IMR-90 (cell line): Measurements from ENCODE around the gene ANXA8. TPM values are rescaled to one million over a fixed set of nuclear protein-coding genes. Genes with fewer than 3 reads are reported as not detected.

ENCODE experiments used
- ATAC-seq: fragments of 200-7000 bp; cut with Tn5 transposase; 2 replicates; pipeline ENCODE4 v1.9.1; 2020; ENCODE audit warnings: low read depth, mild to moderate bottlenecking, moderate library complexity
- BruUV-seq: library from RNA; stranded (reverse); fragments of 400-500 nt; replicated peaks from 2 replicates; lab custom pipeline; 2021; lab: Mats Ljungman, UMichigan
- CTCF ChIA-PET: fragments of 300-600 bp; formaldehyde crosslinking; extraction: SDS; loops from one replicate; lab custom pipeline; 2021; ENCODE audit warnings: antibody characterized with exemption; lab: Yijun Ruan, JAX
- POLR2A ChIA-PET: fragments of 300-600 bp; sonication (Branson Sonifier 250); formaldehyde crosslinking; loops from one replicate; lab custom pipeline; 2022; ENCODE audit warnings: antibody characterized with exemption; ENCODE audit not compliant: unreplicated experiment; lab: Charles Lee
- DNase-seq: peaks from one replicate; pipeline ENCODE4 v3.0.0; 2013
- H2AFZ ChIP-seq: replicated peaks from 2 replicates; pipeline ENCODE3; 2013; ENCODE audit warnings: low read length, mild to moderate bottlenecking; ENCODE audit not compliant: poor library complexity
- H2AK5ac ChIP-seq: 2 replicates; pipeline ENCODE4 v1.6.1; 2013; ENCODE audit warnings: low read depth, low read length, inconsistent platforms
- H2AK9ac ChIP-seq: replicated peaks from 2 replicates; pipeline ENCODE3; 2013; ENCODE audit warnings: mild to moderate bottlenecking, low read depth, low read length, moderate library complexity; ENCODE audit not compliant: poor library complexity
- H2BK120ac ChIP-seq: 2 replicates; pipeline ENCODE4 v1.6.1; 2013; ENCODE audit warnings: low read depth, low read length, inconsistent platforms
- H2BK15ac ChIP-seq: 3 replicates; pipeline ENCODE4 v1.6.1; 2013; ENCODE audit warnings: low read depth, low read length, inconsistent platforms
- H2BK20ac ChIP-seq: 2 replicates; pipeline ENCODE4 v1.6.1; 2013; ENCODE audit warnings: low read depth, mild to moderate bottlenecking, inconsistent platforms, low read length, moderate library complexity
- H2BK5ac ChIP-seq: 2 replicates; pipeline ENCODE4 v1.6.1; 2013; ENCODE audit warnings: mild to moderate bottlenecking, low read depth, low read length, inconsistent platforms; ENCODE audit not compliant: poor library complexity, severe bottlenecking
- H3K14ac ChIP-seq: replicated peaks from 2 replicates; pipeline ENCODE4 v1.6.1; 2013; ENCODE audit warnings: low read depth, low read length, inconsistent platforms
- H3K18ac ChIP-seq: 2 replicates; pipeline ENCODE4 v1.6.1; 2013; ENCODE audit warnings: low read depth, low read length, control low read depth
- H3K23ac ChIP-seq: 2 replicates; pipeline ENCODE4 v1.6.1; 2013; ENCODE audit warnings: low read depth, low read length, inconsistent platforms
- H3K27ac ChIP-seq: 2 replicates; pipeline ENCODE4 v1.5.1; 2013; ENCODE audit warnings: mild to moderate bottlenecking, control low read depth, low read length; ENCODE audit not compliant: insufficient read depth
- H3K27me3 ChIP-seq: 2 replicates; pipeline ENCODE4 v1.6.1; 2013; ENCODE audit warnings: low read length; ENCODE audit not compliant: control insufficient read depth, insufficient read depth
- H3K36me3 ChIP-seq: 2 replicates; pipeline ENCODE4 v1.6.1; 2013; ENCODE audit warnings: low read length, mixed read lengths; ENCODE audit not compliant: control insufficient read depth, insufficient read depth
- H3K4ac ChIP-seq: 2 replicates; pipeline ENCODE4 v1.6.1; 2013; ENCODE audit warnings: low read depth, low read length, inconsistent platforms
- H3K4me1 ChIP-seq: 2 replicates; pipeline ENCODE4 v1.6.1; 2013; ENCODE audit warnings: low read length, mixed read lengths; ENCODE audit not compliant: control insufficient read depth, insufficient read depth
- H3K4me2 ChIP-seq: 2 replicates; pipeline ENCODE4 v1.6.1; 2013; ENCODE audit warnings: low read depth, mild to moderate bottlenecking, control low read depth, low read length, moderate library complexity
- H3K4me3 ChIP-seq: 2 replicates; pipeline ENCODE4 v1.5.1; 2013; ENCODE audit warnings: low read depth, mild to moderate bottlenecking, control low read depth, low read length, moderate library complexity; ENCODE audit not compliant: insufficient read depth
- H3K56ac ChIP-seq: 2 replicates; pipeline ENCODE4 v1.6.1; 2013; ENCODE audit warnings: low read length, inconsistent platforms; ENCODE audit not compliant: insufficient read depth; ENCODE audit errors: extremely low read depth
- H3K79me1 ChIP-seq, 2 experiments: 2 replicates each; pipeline ENCODE4 v1.6.1; 2013; ENCODE audit warnings: low read length in 2 of 2, inconsistent platforms in 1 of 2, low read depth in 1 of 2
- H3K9ac ChIP-seq: 2 replicates; pipeline ENCODE4 v1.6.1; 2013; ENCODE audit warnings: low read depth, low read length, control low read depth
- H3K9me1 ChIP-seq: 2 replicates; pipeline ENCODE4 v1.6.1; 2013; ENCODE audit warnings: low read length, inconsistent platforms; ENCODE audit not compliant: insufficient read depth
- H3K9me3 ChIP-seq: 2 replicates; pipeline ENCODE4 v1.6.1; 2013; ENCODE audit warnings: low read length; ENCODE audit not compliant: control insufficient read depth, insufficient read depth
- H4K20me1 ChIP-seq: 2 replicates; pipeline ENCODE4 v1.6.1; 2013; ENCODE audit warnings: low read length, inconsistent platforms; ENCODE audit not compliant: insufficient read depth
- H4K5ac ChIP-seq: 2 replicates; pipeline ENCODE4 v1.6.1; 2013; ENCODE audit warnings: mild to moderate bottlenecking, low read depth, low read length, control low read depth
- H4K8ac ChIP-seq, 2 experiments: 2 replicates each; pipeline ENCODE4 v1.6.1; 2013; ENCODE audit warnings: low read depth in 2 of 2, low read length in 2 of 2, control low read depth in 1 of 2, inconsistent platforms in 1 of 2
- H4K91ac ChIP-seq: 2 replicates; pipeline ENCODE4 v1.6.1; 2013; ENCODE audit warnings: low read depth, low read length, inconsistent platforms; ENCODE audit not compliant: insufficient read depth
- CEBPB ChIP-seq: IDR thresholded peaks from 2 replicates; pipeline ENCODE4 v1.6.1; 2012; ENCODE audit warnings: low read depth, low read length, improper control_type of control experiment
- CHD1 ChIP-seq: IDR thresholded peaks from 2 replicates; pipeline ENCODE4 v1.6.1; 2012; ENCODE audit warnings: low read depth, low read length, improper control_type of control experiment
- FOS ChIP-seq: fragments of 150-350 bp; IDR thresholded peaks from 2 replicates; pipeline ENCODE4 v1.6.1; 2016; ENCODE audit warnings: low read depth, low read length
- POLR2A ChIP-seq: IDR thresholded peaks from 2 replicates; pipeline ENCODE4 v1.6.1; 2012; ENCODE audit warnings: mild to moderate bottlenecking, low read depth, low read length
- RCOR1 ChIP-seq: IDR thresholded peaks from 2 replicates; pipeline ENCODE4 v1.6.1; 2012; ENCODE audit warnings: mild to moderate bottlenecking, low read length, improper control_type of control experiment; ENCODE audit not compliant: insufficient replicate concordance
- WGBS, 2 experiments: methylation state at CpG; one replicate each; pipeline versions ENCODE4 v1.1.5 to v1.1.7; 2013; ENCODE audit warnings: missing lambda C conversion rate in 2 of 2; ENCODE audit not compliant: insufficient read length in 1 of 2; ENCODE audit errors: extremely low coverage in 2 of 2; 5-methylcytosine and 5-hydroxymethylcytosine counted together
- dilution Hi-C: fragments of 300-500 bp; cut with HindIII; formaldehyde crosslinking; loops from one replicate; pipeline ENCODE4 v1.14.3; 2018; ENCODE audit warnings: low sequenced_read_pairs; ENCODE audit not compliant: unreplicated experiment
- in situ Hi-C: fragments of 300-500 bp; cut with MboI; formaldehyde crosslinking; loops from 3 replicates; pipeline ENCODE4 v1.14.3; 2019; ENCODE audit warnings: low sequenced_read_pairs, inconsistent platforms, mixed read lengths
- intact Hi-C: fragments of 100-400 bp; cut with micrococcal nuclease; formaldehyde crosslinking; loops from 2 replicates; pipeline ENCODE4 v1.10.0; 2022
- polyA plus RNA-seq, 3 experiments: library from polyadenylated mRNA; depleted of rRNA; stranded (reverse); fragments of >200 nt; gene quantifications; 2 replicates each; pipeline ENCODE4 v1.2.3, GENCODE V29; 2012; ENCODE audit warnings: low replicate concordance in 1 of 3
- total RNA-seq: library from RNA; depleted of rRNA; stranded (reverse); fragments of >200 nt; gene quantifications from 2 replicates; pipeline ENCODE4 v1.2.3, GENCODE V29; 2012
- TF ChIP-seq, protein P1 (sequence below): conservative IDR thresholded peaks from 2 replicates; pipeline ENCODE4 v1.5.1; 2012; ENCODE audit warnings: mild to moderate bottlenecking, low read depth, low read length, improper control_type of control experiment

ANXA8 gene
- total and polyA plus RNA-seq, 2 of the 4 experiments (the other 2 are of a cell fraction), result 0.90 to 1.1 TPM

DNA sequence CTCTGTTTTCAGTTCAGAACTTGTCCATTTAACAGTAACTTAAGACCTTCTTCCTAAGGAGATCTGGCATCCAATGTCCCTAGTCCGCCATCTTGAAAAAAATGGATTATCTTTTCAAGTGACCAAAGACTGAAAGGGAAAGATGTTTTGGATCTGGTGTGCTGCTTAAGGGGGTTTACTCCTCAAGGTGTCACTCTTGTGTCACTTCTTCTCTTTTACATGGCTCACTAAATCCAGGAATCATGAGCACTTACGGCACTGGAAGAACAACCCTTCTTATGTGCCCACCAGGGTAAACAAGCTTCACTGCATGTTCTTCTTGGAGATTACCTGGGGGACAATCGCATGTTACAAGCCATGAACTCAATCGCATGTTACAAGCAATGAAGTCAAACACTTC lies 43.7 kb downstream of the ANXA8 start:
- Histone ChIP-seq H2AK5ac (no peak overlapping the region), H3K23ac (no peak overlapping the region), H3K79me1 (no peaks in the 10 kb centered on the region), H2AK9ac (no peak overlapping the region), H4K5ac (no peak overlapping the region), H2BK5ac (no peak overlapping the region), H2BK15ac (no peak overlapping the region), H3K4ac (no peak overlapping the region), H3K4me3 (no peak overlapping the region), H3K9ac (no peak overlapping the region), H3K9me3 (peaks cover 5% of the 10 kb centered on the region), H3K9me1 (no peaks in the 10 kb centered on the region), H2BK120ac (no peak overlapping the region), H3K36me3 (no peaks in the 10 kb centered on the region), H4K20me1 (no peaks in the 10 kb centered on the region), H3K4me2 (no peak overlapping the region), H3K27me3 (peaks cover 34% of the 10 kb centered on the region), H4K8ac (no peak overlapping the region), H3K18ac (no peak overlapping the region), H2AFZ (no peak overlapping the region), H3K56ac (no peak overlapping the region), H2BK20ac (no peak overlapping the region), H3K4me1 (no peaks in the 10 kb centered on the region), H3K27ac (no peak overlapping the region), H3K14ac (no peak overlapping the region), H4K91ac (no peak overlapping the region)
- ATAC-seq (no peak), DNase-seq (no peak)
- WGBS, 2 experiments, result 60% methylated on average over 2 of the region's 4 CpGs; no CpG with 5 or more reads in 1 of the 2 experiments
- BruUV-seq, result no TSS peak
- intact Hi-C loops, result no loop called here
- CTCF ChIA-PET, result no interaction called here
- TF ChIP-seq FOS (no peak), POLR2A (no peak), CHD1 (no peak), CEBPB (no peak), RCOR1 (no peak)
- TF ChIP-seq, protein P1, sequence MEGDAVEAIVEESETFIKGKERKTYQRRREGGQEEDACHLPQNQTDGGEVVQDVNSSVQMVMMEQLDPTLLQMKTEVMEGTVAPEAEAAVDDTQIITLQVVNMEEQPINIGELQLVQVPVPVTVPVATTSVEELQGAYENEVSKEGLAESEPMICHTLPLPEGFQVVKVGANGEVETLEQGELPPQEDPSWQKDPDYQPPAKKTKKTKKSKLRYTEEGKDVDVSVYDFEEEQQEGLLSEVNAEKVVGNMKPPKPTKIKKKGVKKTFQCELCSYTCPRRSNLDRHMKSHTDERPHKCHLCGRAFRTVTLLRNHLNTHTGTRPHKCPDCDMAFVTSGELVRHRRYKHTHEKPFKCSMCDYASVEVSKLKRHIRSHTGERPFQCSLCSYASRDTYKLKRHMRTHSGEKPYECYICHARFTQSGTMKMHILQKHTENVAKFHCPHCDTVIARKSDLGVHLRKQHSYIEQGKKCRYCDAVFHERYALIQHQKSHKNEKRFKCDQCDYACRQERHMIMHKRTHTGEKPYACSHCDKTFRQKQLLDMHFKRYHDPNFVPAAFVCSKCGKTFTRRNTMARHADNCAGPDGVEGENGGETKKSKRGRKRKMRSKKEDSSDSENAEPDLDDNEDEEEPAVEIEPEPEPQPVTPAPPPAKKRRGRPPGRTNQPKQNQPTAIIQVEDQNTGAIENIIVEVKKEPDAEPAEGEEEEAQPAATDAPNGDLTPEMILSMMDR, result 0 out of 2 replicates have a peak, but pooled peaks have one; percentile 5
- dilution Hi-C loops, result no loop called here
- POLR2A ChIA-PET, result no interaction called here
- in situ Hi-C loops, result no loop called here
